ENCODE measurements around the gene DPYD.

DPYD gene

DNA sequence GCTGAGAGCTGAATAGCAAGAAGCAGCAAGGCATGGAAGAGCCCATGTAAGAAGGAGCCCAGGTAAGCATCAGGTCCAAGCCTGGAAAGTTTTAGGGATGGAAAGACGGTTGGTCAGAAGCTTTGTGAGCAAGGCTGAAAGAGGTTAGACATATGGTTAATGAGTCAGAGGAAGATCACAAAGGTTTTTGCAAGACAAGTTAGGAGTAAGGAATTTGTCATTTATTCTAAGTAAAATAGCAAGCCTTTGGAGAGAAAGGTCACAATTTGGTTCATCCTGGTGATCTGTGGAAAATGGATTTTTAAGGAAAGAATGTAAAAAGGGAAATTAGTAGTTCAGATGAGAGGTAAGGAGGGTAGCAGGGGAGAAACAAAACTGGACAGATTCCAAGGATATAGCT lies 106.7 kb downstream of the DPYD start:
- Histone ChIP-seq H3K27me3 (ENCODE audit: low read depth) (no peaks in the 10 kb centered on the region; the same call in 1 of the 2 replicates), H3K4me1 (no peaks in the 10 kb centered on the region), H3K4me3 (no peak overlapping the region), H3K36me3 (replicated peaks) (no peaks in the 10 kb centered on the region), H3K9me3 (no peaks in the 10 kb centered on the region)
- in situ Hi-C loops (cut with MboI; ENCODE audit: low sequenced_read_pairs) = no loop called here
- DNase-seq (ENCODE audit: low spot score in 2 of 2) = no peak

DNA sequence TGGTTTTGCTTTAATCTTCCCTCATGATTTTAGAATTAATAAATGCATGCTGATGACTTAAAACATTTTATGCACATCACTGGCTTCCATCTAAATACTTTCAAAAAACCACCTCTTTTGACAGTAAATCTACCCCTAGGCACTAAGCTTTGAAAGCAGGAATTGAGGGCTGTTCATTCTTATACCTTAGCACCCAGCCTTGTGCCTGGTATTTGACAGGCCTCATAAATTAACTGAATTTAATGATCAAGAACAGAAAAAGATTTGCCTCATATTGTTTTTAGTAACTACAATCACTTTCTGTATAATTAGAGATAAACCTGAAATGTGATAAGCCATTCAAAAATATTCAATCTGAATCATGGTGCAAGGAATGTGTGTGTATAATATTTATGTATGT lies 108.8 kb downstream of the DPYD start:
- in situ Hi-C loops (cut with MboI; ENCODE audit: low sequenced_read_pairs) = no loop called here
- H3K36me3 ChIP-seq (replicated peaks) = no peaks in the 10 kb centered on the region
- H3K4me3 ChIP-seq = no peak overlapping the region
- no peaks in the 10 kb centered on the region for H3K4me1 ChIP-seq
- H3K9me3 ChIP-seq = no peaks in the 10 kb centered on the region
- DNase-seq (ENCODE audit: low spot score in 2 of 2) = no peak
- H3K27me3 ChIP-seq (ENCODE audit: low read depth) = no peaks in the 10 kb centered on the region

DNA sequence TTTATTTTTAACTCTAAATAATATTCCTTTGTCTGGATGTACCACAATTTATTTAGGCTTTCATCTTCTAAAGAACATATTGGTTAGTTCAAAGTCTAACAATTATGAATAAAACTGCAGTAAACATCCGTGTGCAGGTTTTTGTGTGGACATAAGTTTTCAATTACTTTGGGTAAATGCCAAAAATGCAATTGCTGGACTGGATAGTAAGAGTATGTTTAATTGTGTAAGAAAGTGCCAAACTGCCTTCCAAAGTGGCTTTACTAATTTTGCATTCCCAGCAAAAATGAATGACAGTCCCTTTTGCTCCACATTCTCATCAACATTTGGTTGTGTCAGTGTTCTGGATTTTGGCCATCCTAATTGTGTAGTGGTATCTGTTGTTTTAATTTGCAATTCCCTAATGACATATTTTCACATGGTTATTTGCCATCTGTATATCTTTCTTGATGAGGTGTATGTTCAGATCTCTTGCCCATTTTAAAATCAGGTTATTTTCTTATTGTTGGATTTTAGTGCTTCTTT lies 113.8 kb downstream of the DPYD start:
- no peaks in the 10 kb centered on the region for H3K9me3 ChIP-seq
- H3K27me3 ChIP-seq (ENCODE audit: low read depth) = no peaks in the 10 kb centered on the region
- H3K4me1 ChIP-seq = no peaks in the 10 kb centered on the region
- in situ Hi-C loops (cut with MboI; ENCODE audit: low sequenced_read_pairs) = no loop called here
- H3K4me3 ChIP-seq = no peak overlapping the region
- no peak for DNase-seq (ENCODE audit: low spot score in 2 of 2)
- no peaks in the 10 kb centered on the region for H3K36me3 ChIP-seq (replicated peaks)

GRCh38 chr1:97806326-97806725 lies 114.5 kb downstream of the DPYD start:
- Histone ChIP-seq H3K9me3 (no peaks in the 10 kb centered on the region), H3K4me3 (no peak overlapping the region), H3K27me3 (ENCODE audit: low read depth) (no peaks in the 10 kb centered on the region), H3K36me3 (replicated peaks) (no peaks in the 10 kb centered on the region), H3K4me1 (no peaks in the 10 kb centered on the region)
- DNase-seq (ENCODE audit: low spot score in 2 of 2) = no peak
- in situ Hi-C loops (cut with MboI; ENCODE audit: low sequenced_read_pairs) = no loop called here

DNA sequence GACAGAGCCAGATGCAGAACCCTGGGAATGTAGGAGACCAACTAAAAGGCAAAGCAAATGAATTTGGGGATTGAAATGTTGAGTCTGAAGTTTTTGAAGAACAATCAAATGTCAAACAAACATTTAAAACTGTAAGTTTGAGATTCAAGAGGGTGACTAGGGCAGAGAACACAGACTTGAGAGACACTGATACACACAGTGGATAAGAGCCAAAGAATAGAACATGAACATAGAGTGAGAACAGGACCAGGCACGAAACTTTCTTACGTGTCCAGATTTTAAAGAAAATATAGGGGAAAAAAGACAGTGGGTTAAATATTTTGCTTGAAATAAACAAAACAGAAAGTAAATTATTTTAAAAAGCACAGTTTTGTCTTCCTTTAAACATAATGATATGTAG lies 115.7 kb downstream of the DPYD start:
- in situ Hi-C loops (cut with MboI; ENCODE audit: low sequenced_read_pairs) = no loop called here
- no peaks in the 10 kb centered on the region for H3K36me3 ChIP-seq (replicated peaks)

DNA sequence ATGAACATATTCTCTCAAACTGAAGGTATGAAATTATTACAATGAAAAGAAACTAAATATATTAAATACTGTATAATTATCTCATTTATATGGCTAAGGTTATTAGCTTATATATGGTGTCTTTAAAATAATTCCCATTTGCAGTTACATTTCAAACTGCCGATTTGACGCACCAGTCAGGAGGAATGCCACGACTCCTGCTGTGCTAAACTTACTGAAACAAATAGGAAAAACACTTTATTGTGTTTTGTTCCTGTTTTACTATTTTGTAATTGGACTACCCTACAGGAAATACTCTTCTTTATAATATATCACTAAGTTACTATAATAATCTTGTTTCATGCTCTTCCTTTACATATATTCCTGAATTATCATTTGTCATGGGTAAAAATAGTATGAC lies 117.8 kb downstream of the DPYD start:
- Histone ChIP-seq H3K9me3 (no peaks in the 10 kb centered on the region), H3K36me3 (replicated peaks) (no peaks in the 10 kb centered on the region), H3K27me3 (ENCODE audit: low read depth) (no peaks in the 10 kb centered on the region), H3K4me3 (no peak overlapping the region), H3K4me1 (no peaks in the 10 kb centered on the region)
- no peak for DNase-seq (ENCODE audit: low spot score in 2 of 2)
- in situ Hi-C loops (cut with MboI; ENCODE audit: low sequenced_read_pairs) = no loop called here

More for the DNA sequence above, 115.7 kb downstream of the DPYD start:
- Histone ChIP-seq H3K4me3 (no peak overlapping the region), H3K27me3 (ENCODE audit: low read depth) (no peaks in the 10 kb centered on the region), H3K9me3 (no peaks in the 10 kb centered on the region), H3K4me1 (no peaks in the 10 kb centered on the region)
- no peak for DNase-seq (ENCODE audit: low spot score in 2 of 2)

- Histone ChIP-seq H3K4me1 (no peaks in the 10 kb centered on the region), H3K27me3 (ENCODE audit: low read depth) (no peaks in the 10 kb centered on the region), H3K36me3 (replicated peaks) (no peaks in the 10 kb centered on the region), H3K4me3 (no peak overlapping the region), H3K9me3 (no peaks in the 10 kb centered on the region)
- no peak for DNase-seq (ENCODE audit: low spot score in 2 of 2)
- in situ Hi-C loops (cut with MboI; ENCODE audit: low sequenced_read_pairs) = no loop called here
Observed at GRCh38 chr1:97802011-97802410, 118.8 kb downstream of the DPYD start.

DNA sequence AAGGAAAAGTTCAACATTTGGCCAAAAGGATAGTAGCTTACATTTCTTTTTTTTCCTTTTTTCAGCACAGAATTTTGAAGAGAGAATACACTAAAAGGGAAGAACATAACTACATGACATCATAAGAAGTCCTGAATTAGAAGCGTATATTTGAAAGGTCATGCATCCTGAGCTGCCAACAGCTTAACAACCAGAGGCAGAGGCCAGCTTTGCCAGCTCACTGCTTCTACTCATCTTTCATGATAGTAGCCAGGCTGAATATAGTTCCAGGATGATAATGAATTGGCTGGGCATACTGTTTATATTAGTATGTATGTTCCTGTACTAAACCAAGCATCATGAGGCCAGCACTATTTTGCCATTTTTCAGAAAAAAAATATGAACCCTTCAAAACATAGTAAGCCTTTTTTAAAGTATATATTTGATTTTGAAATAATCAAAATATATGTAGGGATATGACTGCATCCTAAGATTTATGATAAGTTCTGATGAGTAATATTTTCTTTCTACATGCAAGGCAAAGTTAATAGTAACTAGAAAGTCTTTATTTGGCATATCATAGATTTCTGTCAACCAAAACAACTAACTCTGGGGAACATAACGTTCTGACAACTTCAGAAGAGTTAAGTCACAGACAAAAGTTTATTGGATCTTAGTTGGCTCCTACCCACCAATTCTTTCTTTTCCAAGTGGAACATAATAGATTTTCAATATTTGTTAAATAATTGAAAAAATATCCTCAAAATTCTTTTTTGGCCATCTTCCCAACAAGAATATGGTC lies 123.2 kb downstream of the DPYD start:
- DNase-seq (ENCODE audit: low spot score in 2 of 2) = no peak
- H3K27me3 ChIP-seq (ENCODE audit: low read depth) = no peaks in the 10 kb centered on the region
- H3K36me3 ChIP-seq (replicated peaks) = no peaks in the 10 kb centered on the region
- in situ Hi-C loops (cut with MboI; ENCODE audit: low sequenced_read_pairs) = no loop called here
- no peaks in the 10 kb centered on the region for H3K9me3 ChIP-seq
- no peak overlapping the region for H3K4me3 ChIP-seq
- no peaks in the 10 kb centered on the region for H3K4me1 ChIP-seq

GRCh38 chr1:97796711-97797110 lies 124.1 kb downstream of the DPYD start:
- no peaks in the 10 kb centered on the region for H3K36me3 ChIP-seq (replicated peaks)
- H3K4me3 ChIP-seq = no peak overlapping the region
- no peaks in the 10 kb centered on the region for H3K4me1 ChIP-seq
- no peak for DNase-seq (ENCODE audit: low spot score in 2 of 2)
- in situ Hi-C loops (cut with MboI; ENCODE audit: low sequenced_read_pairs) = no loop called here
- H3K27me3 ChIP-seq (ENCODE audit: low read depth) = no peaks in the 10 kb centered on the region
- H3K9me3 ChIP-seq = no peaks in the 10 kb centered on the region

- Histone ChIP-seq H3K4me3 (no peak overlapping the region), H3K36me3 (replicated peaks) (no peaks in the 10 kb centered on the region), H3K9me3 (no peaks in the 10 kb centered on the region), H3K27me3 (ENCODE audit: low read depth) (no peaks in the 10 kb centered on the region), H3K4me1 (no peaks in the 10 kb centered on the region)
- in situ Hi-C loops (cut with MboI; ENCODE audit: low sequenced_read_pairs) = no loop called here
- DNase-seq (ENCODE audit: low spot score in 2 of 2) = no peak
Observed at GRCh38 chr1:97792655-97793054, 128.2 kb downstream of the DPYD start.

GRCh38 chr1:97791251-97791650 lies 129.6 kb downstream of the DPYD start:
- in situ Hi-C loops (cut with MboI; ENCODE audit: low sequenced_read_pairs) = no loop called here
- H3K9me3 ChIP-seq = no peaks in the 10 kb centered on the region
- no peaks in the 10 kb centered on the region for H3K4me1 ChIP-seq
- no peak overlapping the region for H3K4me3 ChIP-seq
- H3K36me3 ChIP-seq (replicated peaks) = no peaks in the 10 kb centered on the region
- DNase-seq (ENCODE audit: low spot score in 2 of 2) = no peak
- H3K27me3 ChIP-seq (ENCODE audit: low read depth) = no peaks in the 10 kb centered on the region

DNA sequence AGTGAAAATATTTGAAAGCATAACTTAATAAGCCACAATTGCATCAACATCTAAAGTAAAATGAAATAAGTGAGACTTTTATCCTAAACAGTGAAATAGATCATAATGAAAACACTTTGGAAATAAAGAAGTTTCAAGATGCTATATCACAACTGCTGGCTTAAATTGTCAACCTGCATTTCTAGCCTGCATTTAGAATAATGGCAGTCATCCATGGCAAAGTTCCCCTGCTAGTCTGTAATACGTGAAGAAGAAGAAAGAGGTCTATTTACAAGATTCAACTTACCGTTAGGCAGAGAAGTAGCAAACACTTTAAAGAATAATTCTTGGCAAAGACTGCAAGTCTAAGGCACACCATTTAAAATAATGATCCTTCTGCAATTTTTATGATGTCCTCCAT lies 133.6 kb downstream of the DPYD start:
- in situ Hi-C loops (cut with MboI; ENCODE audit: low sequenced_read_pairs) = no loop called here
- Histone ChIP-seq H3K27me3 (ENCODE audit: low read depth) (no peaks in the 10 kb centered on the region), H3K36me3 (replicated peaks) (no peaks in the 10 kb centered on the region), H3K4me3 (no peak overlapping the region), H3K9me3 (no peaks in the 10 kb centered on the region), H3K4me1 (no peaks in the 10 kb centered on the region)
- no peak for DNase-seq (ENCODE audit: low spot score in 2 of 2)

DNA sequence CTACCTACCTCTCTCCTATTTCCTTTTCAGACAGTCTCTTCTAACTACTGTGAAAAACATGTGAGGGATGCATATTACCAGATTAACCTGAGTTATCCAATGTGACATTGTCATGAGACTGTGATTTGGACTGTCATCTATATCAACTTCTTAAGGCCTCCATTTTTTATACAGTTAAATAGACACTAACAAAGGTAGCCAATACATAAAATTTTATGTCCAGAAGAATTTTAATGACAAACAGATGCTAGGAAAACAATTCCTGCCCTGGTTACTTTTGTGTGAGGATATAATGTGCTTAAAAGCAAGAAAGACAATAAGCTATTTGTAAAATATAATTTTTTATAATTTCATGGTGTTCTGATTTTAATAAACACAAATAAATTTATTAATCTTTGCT lies 136.2 kb downstream of the DPYD start:
- DNase-seq (ENCODE audit: low spot score in 2 of 2) = no peak
- no peak overlapping the region for H3K4me3 ChIP-seq
- no peaks in the 10 kb centered on the region for H3K9me3 ChIP-seq
- in situ Hi-C loops (cut with MboI; ENCODE audit: low sequenced_read_pairs) = no loop called here
- no peaks in the 10 kb centered on the region for H3K4me1 ChIP-seq
- H3K36me3 ChIP-seq (replicated peaks) = no peaks in the 10 kb centered on the region
- H3K27me3 ChIP-seq (ENCODE audit: low read depth) = no peaks in the 10 kb centered on the region

GRCh38 chr1:97783751-97784150 lies 137.1 kb downstream of the DPYD start:
- no peaks in the 10 kb centered on the region for H3K9me3 ChIP-seq
- DNase-seq (ENCODE audit: low spot score in 2 of 2) = no peak
- H3K4me1 ChIP-seq = no peaks in the 10 kb centered on the region
- H3K36me3 ChIP-seq (replicated peaks) = no peaks in the 10 kb centered on the region
- no peaks in the 10 kb centered on the region for H3K27me3 ChIP-seq (ENCODE audit: low read depth)
- in situ Hi-C loops (cut with MboI; ENCODE audit: low sequenced_read_pairs) = no loop called here
- no peak overlapping the region for H3K4me3 ChIP-seq
